ENCODE data around the gene UBA6.
"Not testable (repeated sequence)": the region's sequence is repeated elsewhere in the genome, so short reads cannot be mapped to it uniquely, and the experiment has no call there.

Gene UBA6

DNA sequence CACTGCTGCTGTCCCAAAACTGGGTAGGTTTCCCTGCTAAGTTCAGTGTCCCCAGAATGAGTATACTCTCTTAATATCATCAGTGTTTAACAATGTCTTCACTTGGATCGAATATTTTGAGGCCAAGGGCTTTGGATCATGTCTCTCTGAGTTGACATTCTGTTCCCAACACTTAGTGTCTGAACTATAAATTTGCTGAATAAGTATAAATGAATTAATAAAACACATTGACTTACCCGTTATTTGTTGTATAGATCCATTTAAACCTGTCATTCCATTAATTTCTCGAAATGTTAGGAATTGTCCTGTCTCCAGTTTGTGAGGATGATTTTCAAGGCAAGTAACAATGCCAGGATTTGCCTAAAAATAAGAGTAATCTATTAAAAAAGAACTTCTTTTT, 32.6 kb downstream of the UBA6 start:
- H3K9me3 ChIP-seq (ENCODE audit: control insufficient read depth, insufficient read depth, low read length), result no peaks in the 10 kb centered on the region
- peaks cover 20% of the 10 kb centered on the region for H3K36me3 ChIP-seq (ENCODE audit: insufficient read depth, low read length)
- H3K9ac ChIP-seq (ENCODE audit: low read depth, low read length), result no peak overlapping the region
- H3K4me1 ChIP-seq (ENCODE audit: insufficient read depth, low read length), result no peaks in the 10 kb centered on the region

DNA sequence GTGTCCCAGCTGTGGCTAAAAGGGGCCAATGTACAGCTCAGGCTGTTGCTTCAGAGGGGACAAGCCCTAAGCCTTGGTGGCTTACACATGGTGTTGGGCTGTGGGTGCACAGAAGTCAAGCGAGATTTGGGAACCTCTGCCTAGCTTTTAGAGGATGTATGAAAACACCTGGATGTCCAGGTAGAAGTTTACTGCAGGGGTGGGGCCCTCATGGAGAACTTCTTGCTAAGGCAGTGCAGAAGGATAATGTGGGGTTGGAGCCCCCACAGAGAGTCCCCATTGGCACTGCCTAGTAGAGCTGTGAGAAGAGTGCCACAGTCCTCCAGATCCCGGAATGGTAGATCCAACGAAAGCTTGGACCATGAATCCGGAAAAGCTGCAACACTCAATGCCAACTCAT, 40.5 kb downstream of the UBA6 start:
- Histone ChIP-seq H3K4me1 (ENCODE audit: insufficient read depth, low read length) (no peaks in the 10 kb centered on the region), H3K9ac (ENCODE audit: low read depth, low read length) (no peak overlapping the region), H3K36me3 (ENCODE audit: insufficient read depth, low read length) (peaks cover 21% of the 10 kb centered on the region), H3K9me3 (ENCODE audit: control insufficient read depth, insufficient read depth, low read length) (peaks cover 16% of the 10 kb centered on the region)

DNA sequence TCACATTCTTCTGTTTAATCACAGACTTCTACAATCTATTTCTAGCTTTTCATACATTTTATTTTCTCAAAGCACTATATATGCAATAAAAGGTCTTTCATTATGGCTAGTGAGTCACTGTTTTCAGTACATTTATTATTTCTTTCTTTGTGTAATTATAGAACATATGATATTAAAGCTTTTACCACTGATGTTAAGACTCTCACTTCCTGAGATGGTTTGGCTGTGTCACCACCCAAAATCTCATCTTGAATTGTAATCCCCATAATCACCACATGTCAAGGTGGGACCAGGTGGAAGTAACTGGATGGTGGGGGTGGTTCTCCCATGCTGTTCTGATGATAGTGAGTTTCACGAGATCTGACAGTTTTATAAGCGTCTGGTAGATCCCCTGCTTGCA, 41.9 kb downstream of the UBA6 start:
- Histone ChIP-seq H3K4me1 (ENCODE audit: insufficient read depth, low read length) (no peaks in the 10 kb centered on the region), H3K9ac (ENCODE audit: low read depth, low read length) (no peak overlapping the region), H3K9me3 (ENCODE audit: control insufficient read depth, insufficient read depth, low read length) (peaks cover 16% of the 10 kb centered on the region), H3K36me3 (ENCODE audit: insufficient read depth, low read length) (peaks cover 21% of the 10 kb centered on the region)

DNA sequence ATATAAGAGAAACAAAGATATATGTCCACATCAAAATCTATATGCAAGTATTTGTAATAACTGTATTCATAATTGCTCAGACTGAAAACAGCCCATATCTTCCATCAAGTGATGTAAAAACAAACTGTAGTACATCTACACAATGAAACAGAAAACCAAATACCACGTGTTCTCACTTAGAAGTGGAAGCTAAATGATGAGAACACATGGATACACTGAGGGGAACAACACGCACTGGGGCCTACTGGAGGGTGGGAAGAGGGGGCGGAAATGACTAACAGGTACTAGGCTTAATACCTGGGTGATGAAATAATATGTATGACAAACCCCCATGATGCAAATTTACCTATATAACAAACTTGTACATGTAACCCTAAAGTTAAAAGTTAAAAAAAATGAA, 42.7 kb downstream of the UBA6 start:
- peaks cover 18% of the 10 kb centered on the region for H3K36me3 ChIP-seq (ENCODE audit: insufficient read depth, low read length)
- H3K9ac ChIP-seq (ENCODE audit: low read depth, low read length), result no peak overlapping the region
- peaks cover 16% of the 10 kb centered on the region for H3K9me3 ChIP-seq (ENCODE audit: control insufficient read depth, insufficient read depth, low read length)
- no peaks in the 10 kb centered on the region for H3K4me1 ChIP-seq (ENCODE audit: insufficient read depth, low read length)

DNA sequence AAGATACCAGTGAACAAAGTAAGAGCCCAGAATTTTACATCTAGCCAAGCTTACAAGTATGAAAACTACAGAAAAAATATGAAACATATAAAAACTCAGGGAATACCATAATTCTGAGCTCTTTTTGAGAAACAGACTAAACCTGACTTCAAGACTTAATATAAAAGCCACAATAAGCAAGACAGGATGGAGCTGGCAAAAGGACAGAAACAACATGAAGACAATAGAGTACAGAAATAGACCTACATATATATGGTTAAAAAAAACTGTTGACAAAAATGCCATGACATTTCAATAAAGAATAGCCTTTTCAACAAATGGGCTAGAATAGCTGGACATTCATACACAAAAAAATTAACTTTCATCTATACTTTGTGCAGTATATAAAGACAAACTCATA, 49.4 kb downstream of the UBA6 start:
- Histone ChIP-seq H3K4me1 (ENCODE audit: insufficient read depth, low read length) (no peaks in the 10 kb centered on the region), H3K9me3 (ENCODE audit: control insufficient read depth, insufficient read depth, low read length) (no peaks in the 10 kb centered on the region), H3K36me3 (ENCODE audit: insufficient read depth, low read length) (0 out of 2 replicates have a peak, but pooled peaks cover 5% of the 10 kb centered on the region), H3K9ac (ENCODE audit: low read depth, low read length) (no peak overlapping the region)

DNA sequence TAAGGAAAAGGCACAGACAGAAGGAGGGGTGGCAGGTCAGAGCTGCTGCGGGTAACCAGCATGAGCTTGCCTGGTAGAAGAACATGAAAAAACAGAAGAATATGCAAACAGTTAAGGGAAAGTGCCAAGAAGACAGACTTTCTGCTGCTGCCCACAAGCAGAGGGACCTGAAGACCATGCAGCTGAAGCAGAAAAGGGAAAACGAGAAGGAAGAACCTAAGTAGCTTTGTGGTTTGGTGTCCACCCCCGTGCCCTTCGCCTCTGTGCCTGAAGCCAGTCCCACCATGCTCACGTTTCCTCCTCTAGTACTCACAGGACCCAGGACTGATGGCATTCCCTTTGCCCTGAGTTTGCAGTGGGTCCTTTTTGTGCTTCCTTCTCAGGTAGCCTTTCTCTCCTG, 62.8 kb downstream of the UBA6 start:
- Histone ChIP-seq H3K36me3 (ENCODE audit: insufficient read depth, low read length) (peaks cover 3% of the 10 kb centered on the region), H3K9me3 (ENCODE audit: control insufficient read depth, insufficient read depth, low read length) (no peaks in the 10 kb centered on the region), H3K4me1 (ENCODE audit: insufficient read depth, low read length) (no peaks in the 10 kb centered on the region), H3K9ac (ENCODE audit: low read depth, low read length) (no peak overlapping the region)

DNA sequence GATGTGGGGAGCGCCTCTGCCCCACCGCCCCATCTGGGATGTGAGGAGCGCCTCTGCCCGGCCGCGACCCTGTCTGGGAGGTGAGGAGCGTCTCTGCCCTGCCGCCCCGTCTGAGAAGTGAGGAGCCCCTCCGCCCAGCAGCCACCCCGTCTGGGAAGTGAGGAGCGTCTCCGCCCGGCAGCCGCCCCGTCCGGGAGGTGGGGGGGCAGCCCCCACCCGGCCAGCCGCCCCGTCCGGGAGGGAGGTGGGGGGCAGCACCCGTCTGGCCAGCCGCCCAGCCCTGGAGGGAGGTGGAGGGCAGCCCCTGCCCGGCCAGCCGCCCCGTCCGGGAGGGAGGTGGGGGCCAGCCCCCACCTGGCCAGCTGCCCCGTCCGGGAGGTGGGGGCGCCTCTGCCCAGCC, 64.0 kb downstream of the UBA6 start:
- H3K9me3 ChIP-seq (ENCODE audit: control insufficient read depth, insufficient read depth, low read length); H3K36me3 ChIP-seq (ENCODE audit: insufficient read depth, low read length); H3K4me1 ChIP-seq (ENCODE audit: insufficient read depth, low read length); H3K9ac ChIP-seq (ENCODE audit: low read depth, low read length): not testable (repeated sequence)

DNA sequence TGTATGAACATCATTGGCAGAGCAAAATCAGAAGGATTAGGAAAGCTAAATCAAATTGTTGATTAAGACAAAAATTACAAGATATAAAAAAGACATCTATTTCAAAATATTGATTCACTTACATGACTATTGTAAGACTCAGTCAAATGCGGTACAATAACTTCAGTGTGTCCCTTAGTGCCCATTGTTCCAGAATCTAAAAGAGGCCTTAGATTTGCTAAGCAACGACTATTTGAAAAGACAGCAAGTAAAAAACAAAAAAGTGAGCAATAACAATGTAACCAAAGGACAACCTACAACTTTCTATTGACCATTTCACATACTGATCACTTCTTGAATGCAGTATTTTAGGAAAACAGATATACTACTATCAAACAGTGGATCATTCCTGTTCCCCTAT, 65.6 kb downstream of the UBA6 start:
- H3K9me3 ChIP-seq (ENCODE audit: control insufficient read depth, insufficient read depth, low read length), result no peaks in the 10 kb centered on the region
- peaks cover 3% of the 10 kb centered on the region for H3K36me3 ChIP-seq (ENCODE audit: insufficient read depth, low read length)
- H3K4me1 ChIP-seq (ENCODE audit: insufficient read depth, low read length), result no peaks in the 10 kb centered on the region
- H3K9ac ChIP-seq (ENCODE audit: low read depth, low read length), result no peak overlapping the region

DNA sequence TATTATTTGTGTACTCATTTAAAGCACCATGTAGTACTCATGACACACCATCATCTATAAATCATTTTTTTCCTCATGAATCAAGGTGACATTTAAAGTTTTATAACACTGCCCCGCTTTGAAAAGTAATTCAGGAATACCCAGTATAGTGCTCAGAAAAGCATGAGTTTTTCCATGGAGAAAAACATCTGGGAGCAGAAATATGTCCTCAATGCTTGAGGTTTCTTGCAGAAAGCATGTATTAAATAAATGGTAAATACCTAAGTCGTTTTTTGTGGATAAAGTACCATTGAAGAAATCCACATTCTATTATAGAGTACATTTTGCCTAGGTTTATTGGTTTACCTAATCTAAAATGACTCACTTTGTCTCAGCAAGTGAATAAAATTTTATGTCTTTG, 66.2 kb downstream of the UBA6 start:
- H3K36me3 ChIP-seq (ENCODE audit: insufficient read depth, low read length), result peaks cover 3% of the 10 kb centered on the region

DNA sequence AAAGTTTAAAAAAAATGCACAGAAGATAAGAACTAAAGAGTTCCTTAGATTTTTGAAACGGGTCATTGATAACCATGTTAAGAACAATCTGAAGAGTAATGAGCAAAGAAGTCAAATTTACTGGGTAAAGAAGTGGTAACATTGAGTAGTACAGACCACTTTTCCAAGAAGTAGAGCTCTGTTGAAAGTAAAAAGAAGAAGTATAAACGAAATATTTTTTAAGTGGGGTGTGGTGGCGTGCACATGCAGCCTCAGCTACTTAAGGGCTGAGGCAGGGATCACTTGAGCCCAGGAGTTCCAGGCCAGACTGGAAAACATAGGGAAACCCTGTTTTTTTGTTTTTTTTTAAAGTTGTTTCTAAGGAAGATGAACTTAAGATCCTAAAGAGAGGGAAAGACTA, 68.5 kb downstream of the UBA6 start:
- Histone ChIP-seq H3K9ac (ENCODE audit: low read depth, low read length) (no peak overlapping the region), H3K36me3 (ENCODE audit: insufficient read depth, low read length) (peaks cover 1% of the 10 kb centered on the region; the same call in 1 of the 2 replicates), H3K4me1 (ENCODE audit: insufficient read depth, low read length) (no peaks in the 10 kb centered on the region), H3K9me3 (ENCODE audit: control insufficient read depth, insufficient read depth, low read length) (no peaks in the 10 kb centered on the region)

More for the DNA sequence above, 66.2 kb downstream of the UBA6 start:
- no peak overlapping the region for H3K9ac ChIP-seq (ENCODE audit: low read depth, low read length)
- H3K9me3 ChIP-seq (ENCODE audit: control insufficient read depth, insufficient read depth, low read length), result no peaks in the 10 kb centered on the region
- no peaks in the 10 kb centered on the region for H3K4me1 ChIP-seq (ENCODE audit: insufficient read depth, low read length)

DNA sequence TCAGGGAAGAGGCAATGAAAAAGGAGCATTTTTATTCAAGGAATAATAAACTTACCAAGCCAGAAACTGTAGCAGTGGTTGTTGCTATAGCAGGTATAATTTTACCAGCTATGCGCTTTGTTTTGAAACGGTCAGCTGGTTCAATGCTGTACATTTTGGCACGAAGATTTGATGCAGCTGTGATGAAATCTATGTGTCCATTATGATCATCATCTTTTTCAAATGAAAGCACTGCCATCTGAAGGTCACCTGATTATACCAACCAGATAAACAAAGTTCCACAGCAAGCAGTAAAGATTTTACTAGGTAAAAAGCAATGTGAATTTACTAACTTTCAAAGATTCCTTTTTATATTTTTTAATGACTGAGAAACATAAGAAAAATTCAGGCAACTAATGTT, 76.0 kb downstream of the UBA6 start:
- H3K9me3 ChIP-seq (ENCODE audit: control insufficient read depth, insufficient read depth, low read length), result no peaks in the 10 kb centered on the region
- peaks cover 9% of the 10 kb centered on the region for H3K36me3 ChIP-seq (ENCODE audit: insufficient read depth, low read length)
- H3K9ac ChIP-seq (ENCODE audit: low read depth, low read length), result no peak overlapping the region
- H3K4me1 ChIP-seq (ENCODE audit: insufficient read depth, low read length), result peaks cover 6% of the 10 kb centered on the region; the same call in 1 of the 2 replicates

DNA sequence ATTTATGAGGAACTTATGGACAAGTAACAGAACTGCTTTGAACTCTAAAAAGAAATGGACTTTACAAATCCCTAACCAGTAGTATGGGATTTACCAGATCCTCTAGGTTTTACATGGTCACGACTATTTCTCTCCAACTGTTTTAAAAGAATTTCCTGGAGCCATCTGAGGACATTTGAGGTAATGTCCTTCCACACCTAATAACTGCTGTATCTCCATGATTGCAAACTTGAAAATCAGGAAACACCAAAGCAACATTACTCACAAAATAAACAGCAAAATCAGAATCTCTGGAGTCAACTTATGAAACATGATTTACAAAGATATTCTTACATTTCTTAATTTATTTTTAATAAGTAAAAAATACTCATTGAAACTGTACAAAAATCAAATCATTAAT, 84.5 kb downstream of the UBA6 start:
- no peaks in the 10 kb centered on the region for H3K9me3 ChIP-seq (ENCODE audit: control insufficient read depth, insufficient read depth, low read length)
- no peaks in the 10 kb centered on the region for H3K4me1 ChIP-seq (ENCODE audit: insufficient read depth, low read length)
- no peak overlapping the region for H3K9ac ChIP-seq (ENCODE audit: low read depth, low read length)
- peaks cover 6% of the 10 kb centered on the region; the same call in 1 of the 2 replicates for H3K36me3 ChIP-seq (ENCODE audit: insufficient read depth, low read length)

DNA sequence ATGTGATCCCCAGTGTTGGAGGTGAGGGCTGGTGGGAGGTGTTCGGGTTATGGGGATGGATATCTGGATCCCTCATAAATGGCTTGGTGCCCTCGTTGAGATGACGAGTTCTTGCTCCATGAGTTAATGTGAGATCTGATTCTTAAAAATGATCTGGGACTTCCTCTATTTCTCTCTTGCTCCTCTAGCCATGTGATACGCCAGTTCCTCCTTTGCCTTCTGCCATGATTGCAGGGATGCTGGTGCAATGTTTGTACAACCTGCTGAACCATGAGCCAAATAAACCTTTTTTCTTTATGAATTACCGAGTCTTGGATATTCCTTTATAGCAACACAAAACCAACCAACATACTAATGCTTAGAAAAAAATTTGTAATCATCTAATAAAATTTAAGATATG, 85.8 kb downstream of the UBA6 start:
- Histone ChIP-seq H3K4me1 (ENCODE audit: insufficient read depth, low read length) (no peaks in the 10 kb centered on the region), H3K9me3 (ENCODE audit: control insufficient read depth, insufficient read depth, low read length) (peaks cover 3% of the 10 kb centered on the region; the same call in 1 of the 2 replicates), H3K36me3 (ENCODE audit: insufficient read depth, low read length) (peaks cover 6% of the 10 kb centered on the region; the same call in 1 of the 2 replicates)

DNA sequence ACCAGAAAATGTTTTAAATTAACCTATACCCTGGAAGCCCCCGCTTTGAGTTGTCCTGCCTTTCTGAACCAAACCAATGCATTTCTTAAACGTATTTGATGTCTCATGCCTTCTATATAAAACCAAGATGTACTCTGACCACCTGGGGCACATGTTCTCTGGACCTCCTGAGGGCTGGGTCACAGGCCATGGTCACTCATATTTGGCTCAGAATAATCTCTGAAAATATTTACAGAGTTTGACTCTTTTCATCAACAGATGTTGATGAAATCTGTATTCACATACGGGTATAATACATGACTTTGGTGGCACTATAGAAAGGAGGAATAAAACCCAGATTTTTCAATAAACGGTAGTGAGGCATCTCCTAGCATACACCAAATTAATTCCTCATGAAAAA, 86.8 kb downstream of the UBA6 start:
- Histone ChIP-seq H3K9me3 (ENCODE audit: control insufficient read depth, insufficient read depth, low read length) (peaks cover 7% of the 10 kb centered on the region), H3K4me1 (ENCODE audit: insufficient read depth, low read length) (no peaks in the 10 kb centered on the region), H3K36me3 (ENCODE audit: insufficient read depth, low read length) (peaks cover 6% of the 10 kb centered on the region; the same call in 1 of the 2 replicates), H3K9ac (ENCODE audit: low read depth, low read length) (no peak overlapping the region)

More for the DNA sequence above, 85.8 kb downstream of the UBA6 start:
- no peak overlapping the region for H3K9ac ChIP-seq (ENCODE audit: low read depth, low read length)

DNA sequence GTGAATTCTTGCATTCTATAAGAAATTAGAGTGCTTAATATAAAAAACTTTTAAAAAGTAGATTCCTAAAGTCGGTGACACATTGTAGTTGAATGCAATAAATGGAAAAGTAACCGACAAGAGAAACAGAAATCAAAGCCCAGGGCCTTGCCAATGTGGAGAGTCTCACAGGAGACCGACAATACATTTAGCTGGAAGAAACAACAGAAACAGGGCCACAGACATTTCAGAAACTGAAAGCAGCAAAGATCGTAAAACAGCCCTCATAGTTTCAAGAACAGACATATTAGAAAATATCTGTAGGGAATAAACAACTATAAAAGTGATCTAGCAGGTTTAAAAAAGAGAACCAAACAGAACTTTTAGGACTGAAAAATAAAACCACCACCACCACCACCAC, 92.9 kb downstream of the UBA6 start:
- Histone ChIP-seq H3K4me1 (ENCODE audit: insufficient read depth, low read length) (no peaks in the 10 kb centered on the region), H3K9me3 (ENCODE audit: control insufficient read depth, insufficient read depth, low read length) (peaks cover 7% of the 10 kb centered on the region), H3K9ac (ENCODE audit: low read depth, low read length) (no peak overlapping the region), H3K36me3 (ENCODE audit: insufficient read depth, low read length) (no peaks in the 10 kb centered on the region)

DNA sequence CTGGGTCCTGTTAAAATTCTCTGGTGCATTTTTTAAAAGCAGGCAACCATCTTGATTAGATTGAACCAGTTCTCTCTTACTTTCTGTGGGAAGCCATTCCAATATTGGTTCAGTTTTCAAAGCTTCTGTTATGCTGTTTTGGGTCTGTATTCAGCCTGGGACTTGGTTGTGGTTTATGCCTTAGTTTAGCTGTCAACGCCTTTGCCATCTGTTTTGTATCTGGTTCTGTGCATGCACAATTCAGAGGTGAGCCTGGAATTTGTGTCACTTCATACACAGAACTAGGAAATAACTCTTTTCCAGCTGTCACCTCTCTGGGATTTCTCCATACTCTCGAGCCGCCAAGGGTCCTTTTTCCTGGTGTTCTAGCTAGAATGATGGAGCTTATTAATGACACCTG, 96.2 kb downstream of the UBA6 start:
- H3K9ac ChIP-seq (ENCODE audit: low read depth, low read length), result no peak overlapping the region
- no peaks in the 10 kb centered on the region for H3K36me3 ChIP-seq (ENCODE audit: insufficient read depth, low read length)
- peaks cover under 1% of the 10 kb centered on the region; the same call in 1 of the 2 replicates for H3K9me3 ChIP-seq (ENCODE audit: control insufficient read depth, insufficient read depth, low read length)
- no peaks in the 10 kb centered on the region for H3K4me1 ChIP-seq (ENCODE audit: insufficient read depth, low read length)
